ENCODE results near the gene NACC2.
A peak's percentile ranks its signal among the peaks of the same experiment; 100 is the strongest.

Gene NACC2

GRCh38 chr9:136007934-136008692 is 87.0 kb downstream of the NACC2 start:
- no peak for DNase-seq

DNA sequence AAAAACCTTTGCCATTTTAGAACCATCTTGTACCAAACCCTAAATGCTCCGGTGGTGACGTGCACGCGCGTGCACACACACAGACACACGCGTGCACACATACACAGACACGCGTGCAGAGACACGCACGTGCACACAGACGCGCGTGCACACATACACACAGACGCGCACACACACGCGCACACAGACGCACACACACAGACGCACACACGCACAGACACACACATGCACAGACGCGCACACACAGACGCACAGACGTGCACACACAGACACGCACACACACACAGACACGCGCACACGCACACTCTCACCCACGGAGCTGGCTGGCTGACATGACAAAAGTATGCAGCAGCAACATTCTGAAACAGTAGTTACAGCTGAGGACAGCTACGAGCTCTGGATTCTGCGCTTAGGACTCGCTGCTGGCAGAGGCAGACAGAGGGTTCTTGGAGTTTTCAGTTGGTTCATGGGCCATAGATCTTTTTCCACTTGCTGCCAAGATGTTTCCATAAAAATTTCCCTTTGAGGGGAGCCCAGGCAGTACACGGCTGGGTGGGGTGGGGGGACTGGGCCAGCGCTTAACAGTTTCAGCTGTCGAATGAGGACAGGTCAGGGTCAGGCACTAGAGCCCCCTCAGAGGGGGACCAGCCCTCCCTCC is 87.7 kb downstream of the NACC2 start:
- no peak for DNase-seq

- DNase-seq: no peak
Observed at GRCh38 chr9:136006169-136006568, 88.9 kb downstream of the NACC2 start.

DNA sequence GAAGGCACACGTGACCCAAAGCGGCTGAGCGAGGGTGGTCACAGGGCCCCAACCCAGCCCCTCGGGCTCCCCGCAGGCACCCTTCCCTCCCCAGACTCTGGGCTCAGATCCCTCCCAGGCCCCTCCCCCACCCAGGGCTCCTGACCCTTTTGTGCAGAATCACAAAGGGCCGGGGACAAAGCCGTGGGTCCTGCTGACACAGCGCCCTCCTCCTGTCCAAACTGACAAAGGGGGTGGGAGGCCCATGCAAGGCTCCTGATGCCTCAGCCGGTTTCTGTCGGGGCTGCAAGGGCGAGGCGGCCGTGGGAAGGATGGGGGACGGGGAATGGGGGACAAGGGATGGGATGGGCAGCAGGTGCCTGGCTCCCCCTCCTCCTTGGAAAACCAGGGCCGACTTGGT is 90.4 kb downstream of the NACC2 start:
- no peak for DNase-seq

DNA sequence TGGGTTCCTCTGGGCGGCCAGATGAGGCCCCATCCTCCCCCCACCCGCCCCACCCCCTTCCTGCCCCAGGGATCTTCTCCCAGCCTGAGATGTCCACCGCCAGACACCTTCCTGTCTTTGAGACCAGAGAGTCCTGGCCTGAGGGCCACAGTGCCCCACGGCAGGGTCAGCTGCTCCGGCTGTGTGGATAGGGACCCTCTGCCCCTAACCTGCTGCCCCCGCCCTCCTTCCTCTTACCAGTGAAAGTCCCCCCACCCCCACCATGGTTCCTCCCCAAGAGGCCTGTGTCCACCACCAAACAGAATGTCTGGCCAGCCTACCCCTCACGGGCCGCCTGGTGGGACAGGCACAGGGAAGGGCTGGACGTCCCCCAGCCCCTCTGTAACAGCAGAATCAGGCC is 90.9 kb downstream of the NACC2 start:
- DNase-seq: no peak

DNA sequence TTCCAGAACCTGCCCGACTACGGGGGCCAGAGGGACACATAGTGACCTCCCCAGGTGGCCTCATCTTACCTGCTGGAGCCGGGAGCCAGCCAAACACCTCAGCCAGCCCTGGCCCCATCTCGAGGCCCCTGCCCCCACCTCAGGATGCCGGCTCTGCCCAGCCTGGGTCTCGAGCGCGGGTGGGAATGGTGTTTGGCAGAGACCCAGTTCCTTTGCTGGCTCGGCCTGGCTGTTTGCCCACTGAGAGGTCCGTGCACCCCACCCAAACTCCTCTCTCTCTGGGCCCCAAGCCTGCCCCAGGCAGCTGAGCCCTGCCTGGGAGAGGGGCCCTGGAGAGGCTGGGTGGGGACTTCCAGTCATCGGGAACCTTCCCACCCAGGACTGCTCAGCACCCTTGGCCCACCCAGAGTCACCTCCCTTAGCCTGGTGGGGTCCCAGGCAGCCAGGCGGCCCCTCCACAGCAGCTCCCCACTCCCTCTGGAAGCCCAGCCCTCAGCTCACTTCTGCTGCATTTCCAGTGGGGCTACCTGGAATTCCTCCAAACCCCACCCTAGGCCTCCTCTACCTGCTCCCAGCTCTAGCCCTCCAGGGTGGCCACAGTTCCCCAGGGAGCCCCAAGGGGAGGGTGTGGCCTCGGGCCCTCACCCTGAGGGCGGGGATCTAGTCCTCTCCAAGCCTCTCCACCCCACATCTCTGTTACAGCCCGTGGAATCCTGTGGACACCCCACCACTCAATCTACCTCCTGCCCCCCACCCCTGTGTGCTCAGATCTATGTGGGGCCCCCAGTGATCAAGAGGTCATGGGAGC is 91.5 kb downstream of the NACC2 start:
- no peak for DNase-seq

DNA sequence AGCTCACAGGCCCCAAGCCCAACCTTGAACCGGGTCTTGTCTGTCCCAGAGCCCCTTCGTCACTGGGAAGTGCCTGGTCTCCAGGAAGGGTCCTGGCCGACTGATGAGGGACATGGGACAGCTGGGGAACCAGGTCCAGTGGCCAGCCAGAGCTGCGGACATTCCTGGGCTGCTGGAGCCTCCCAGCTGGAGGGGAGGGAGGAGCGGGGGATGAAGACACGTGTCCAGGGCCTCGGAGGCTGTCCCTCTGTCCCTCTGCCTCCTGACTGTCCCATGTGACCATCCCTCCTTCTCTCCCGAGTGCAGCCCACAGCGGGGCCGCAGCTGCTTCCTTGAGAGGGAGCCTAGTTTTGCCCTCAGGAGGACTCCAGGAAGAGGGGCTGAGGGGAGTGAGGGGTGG is 92.2 kb downstream of the NACC2 start:
- DNase-seq: no peak

DNA sequence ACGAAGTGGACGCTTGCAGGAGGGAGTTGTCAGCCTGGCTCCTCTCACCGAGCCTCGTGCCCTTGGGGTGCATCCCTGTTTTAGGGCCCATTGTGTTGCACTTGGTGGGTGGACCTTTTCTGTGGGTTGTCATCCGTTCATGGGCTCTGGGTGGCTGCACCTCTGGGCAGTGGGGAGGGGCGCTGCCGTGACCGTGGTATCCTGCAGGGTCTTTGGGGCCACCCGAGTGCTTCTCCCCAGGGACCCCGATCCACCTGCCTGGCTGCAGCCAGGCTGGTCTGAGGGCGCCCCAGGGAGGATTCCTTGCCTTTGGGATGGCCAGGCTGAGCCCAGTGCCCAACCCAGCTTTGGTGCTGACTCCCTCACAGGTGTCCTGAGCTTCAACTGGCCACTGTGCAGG is 92.9 kb downstream of the NACC2 start:
- DNase-seq: no peak

- DNase-seq: no peak
Observed at GRCh38 chr9:136001231-136001630, 93.9 kb downstream of the NACC2 start.

DNA sequence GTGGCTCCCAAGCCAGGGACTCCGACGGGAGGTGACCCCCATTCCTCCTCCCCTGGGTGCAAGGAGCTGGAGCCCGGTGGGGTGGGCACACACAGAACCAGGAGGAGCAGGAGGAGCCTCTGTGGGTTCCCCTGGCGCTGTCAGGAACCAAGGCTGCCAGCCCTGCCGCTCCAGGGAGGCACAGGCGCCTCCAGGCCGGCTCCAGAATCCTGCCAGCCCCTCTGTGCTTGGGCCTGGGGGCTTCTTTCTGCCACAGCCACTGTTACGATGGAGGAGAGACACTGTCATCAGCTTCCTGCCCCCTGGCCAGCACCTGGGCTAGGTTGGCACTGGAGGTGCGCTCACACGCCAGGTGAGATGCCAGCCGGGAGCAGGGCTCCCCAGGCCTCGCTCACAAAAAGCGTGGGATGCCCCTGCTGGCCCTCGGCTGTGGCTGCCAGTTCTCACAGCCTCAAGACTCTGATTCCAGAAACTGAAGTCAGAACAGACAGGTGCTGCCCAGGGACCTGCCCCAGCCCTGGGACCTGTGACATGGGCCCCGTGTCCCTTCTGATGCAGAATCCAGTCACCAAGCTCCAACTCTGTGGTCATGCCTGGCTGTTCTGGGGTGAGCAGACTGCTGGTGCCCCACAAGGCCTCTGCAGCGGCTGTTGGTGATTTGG is 96.5 kb downstream of the NACC2 start:
- no peak for DNase-seq

- DNase-seq: no peak
Observed at GRCh38 chr9:135998016-135998380, 97.1 kb downstream of the NACC2 start.

GRCh38 chr9:135997090-135998015 is 97.7 kb downstream of the NACC2 start:
- no peak for DNase-seq

GRCh38 chr9:135995816-135996215 is 99.3 kb downstream of the NACC2 start:
- no peak for DNase-seq

GRCh38 chr9:135994501-135995192 is 100.4 kb downstream of the NACC2 start:
- no peak for DNase-seq

- DNase-seq: peak; percentile 27
Observed at GRCh38 chr9:135993765-135994500, 101.2 kb downstream of the NACC2 start.

DNA sequence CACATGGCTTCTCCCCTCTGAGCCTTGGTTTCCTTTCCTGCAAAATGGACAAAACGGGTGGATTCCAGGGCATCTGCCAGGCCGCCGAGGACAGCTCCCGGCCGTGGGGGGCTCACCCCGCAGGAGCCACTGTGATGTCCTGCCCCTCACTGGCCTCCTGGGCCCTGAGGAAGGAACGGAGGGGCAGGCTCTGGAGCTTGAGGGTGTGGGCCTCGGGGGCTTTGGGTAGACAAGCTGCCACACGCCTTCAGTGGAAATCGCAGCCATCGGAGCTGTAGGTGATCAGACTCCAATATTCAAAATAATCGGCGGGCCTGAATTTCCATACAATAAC is 101.7 kb downstream of the NACC2 start:
- DNase-seq: no peak

DNA sequence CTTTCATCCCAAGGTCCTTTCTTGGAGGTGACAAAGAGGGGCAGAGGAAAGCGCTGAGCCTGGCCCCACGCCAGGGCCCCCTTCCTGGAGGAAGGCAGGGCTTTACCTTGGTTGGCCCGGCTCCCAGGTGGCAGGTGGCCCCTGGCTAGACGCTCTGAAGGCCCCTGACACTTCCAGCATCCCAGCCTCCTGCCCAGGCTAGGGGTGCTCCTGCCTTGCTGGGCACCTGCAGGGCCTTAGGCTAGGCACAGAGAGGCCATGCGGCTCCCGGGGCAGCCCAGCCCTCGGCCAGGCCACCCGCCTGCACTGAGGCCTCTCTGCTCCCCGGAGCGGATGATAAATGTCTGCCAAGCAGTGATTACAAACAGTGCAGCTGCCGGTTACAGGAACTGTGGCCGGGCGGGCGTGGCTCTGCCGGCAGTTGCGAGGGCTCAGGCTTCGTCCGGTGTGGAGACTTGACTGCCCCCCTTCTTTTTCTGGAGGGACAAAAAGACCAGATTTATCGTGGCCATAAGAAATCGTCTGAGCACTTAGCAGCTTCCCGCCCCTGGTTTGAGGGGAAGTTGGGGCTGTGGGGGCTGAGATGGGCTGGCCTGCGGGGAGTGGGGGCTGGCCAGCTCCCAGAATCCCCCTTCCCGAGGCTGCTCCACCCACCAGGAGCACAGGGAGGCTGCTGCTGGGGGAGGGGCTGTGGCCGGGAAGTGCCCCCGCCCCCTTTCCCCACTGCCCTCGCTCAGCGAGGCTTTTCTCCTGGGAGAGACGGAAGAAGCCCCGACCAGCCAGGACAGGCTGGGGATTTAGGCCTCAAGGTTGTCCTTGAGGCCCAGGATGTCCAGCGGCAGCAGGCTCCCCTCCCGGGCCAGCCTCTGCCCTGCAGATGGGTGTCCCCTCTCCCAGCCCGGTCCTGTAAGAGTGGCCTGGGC is 102.3 kb downstream of the NACC2 start:
- peak; percentile 60 for DNase-seq

DNA sequence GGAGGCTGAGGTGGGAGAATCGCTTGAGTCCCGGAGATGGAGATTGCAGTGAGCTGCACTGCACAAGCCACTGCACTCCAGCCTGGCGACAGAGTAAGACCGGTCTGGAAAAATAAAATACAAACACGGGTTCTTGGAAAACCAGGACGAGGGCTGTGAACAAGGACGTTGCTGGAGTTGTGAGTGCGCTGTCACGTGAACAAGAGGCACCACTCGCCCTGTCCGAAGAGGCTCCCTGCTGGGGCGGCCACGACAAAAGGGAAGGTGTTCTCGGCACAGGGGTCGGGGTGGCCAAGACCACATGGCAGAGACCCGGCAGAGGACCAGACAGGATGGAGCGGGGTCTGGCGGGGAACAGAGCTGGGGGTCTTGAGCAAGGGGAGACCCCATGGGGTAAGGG is 103.3 kb downstream of the NACC2 start:
- DNase-seq: no peak

DNA sequence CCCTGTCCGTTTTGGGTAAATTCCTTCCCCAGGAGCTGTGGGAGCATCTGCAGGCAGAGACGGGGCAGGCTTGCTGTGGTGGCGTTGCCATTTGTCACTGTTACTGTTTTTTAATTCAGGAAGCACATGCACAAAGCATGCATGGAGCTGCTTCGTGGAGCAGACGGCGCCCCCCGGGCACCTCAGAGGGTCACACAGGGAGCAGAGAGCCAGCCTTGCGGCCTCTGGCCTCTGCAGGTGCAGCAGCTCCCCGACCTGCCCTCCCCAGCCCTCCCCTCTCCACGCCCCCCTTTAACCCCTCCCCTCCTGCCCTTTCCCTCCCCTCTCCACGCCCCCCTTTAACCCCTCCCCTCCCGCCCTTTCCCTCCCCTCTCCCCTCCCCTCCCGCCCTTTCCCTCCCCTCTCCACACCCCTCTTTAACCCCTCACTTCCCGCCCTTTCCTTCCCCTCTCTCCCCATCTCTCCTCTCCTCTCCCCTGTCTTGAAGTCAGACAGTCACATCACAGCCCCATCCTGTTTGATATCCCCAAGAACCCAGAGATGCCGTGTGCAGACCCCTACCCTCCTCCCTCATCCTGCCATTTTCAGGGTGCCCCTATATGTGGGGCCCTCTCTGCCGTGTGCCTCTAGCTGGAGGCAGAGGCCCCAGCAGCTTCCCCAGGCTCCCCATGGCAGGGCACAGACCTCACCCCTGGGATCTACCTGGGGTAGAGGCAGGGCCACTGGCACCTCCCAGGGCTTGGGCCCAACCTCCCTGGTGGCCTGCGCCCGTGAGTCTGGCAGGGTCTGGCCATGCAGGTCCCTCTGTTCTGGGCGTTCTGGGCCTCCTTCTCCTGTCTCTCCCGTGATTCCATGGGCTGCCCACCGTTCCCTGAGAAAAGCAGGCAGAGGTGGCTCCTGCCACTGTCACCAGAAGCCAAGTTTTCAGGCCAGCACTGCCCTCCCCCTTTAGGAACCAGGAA is 104.3 kb downstream of the NACC2 start:
- DNase-seq: peak; percentile 72
